Spleen (tissue), 11 donors: ENCODE measurements around the gene C10orf90. TPM values are rescaled to one million over a fixed set of nuclear protein-coding genes. Genes with fewer than 3 reads are reported as not detected.

ENCODE experiments used
- DNase-seq: peaks from one replicate; pipeline ENCODE4 v3.0.0-alpha.2; 2020
- H3K27ac ChIP-seq, 8 donors: fragments of 200-600 bp; sonication (generic) in 7 of 8; 1 replicate in 4 of 8; 2 replicates in 4 of 8; pipeline versions ENCODE4 v1.5.0 to v1.8.0; 2016 to 2021; ENCODE audit warnings: inconsistent platforms in 4 of 8, mild to moderate bottlenecking in 4 of 8, moderate library complexity in 1 of 8
- H3K27me3 ChIP-seq, 7 donors: fragments of 200-600 bp; sonication (generic) in 6 of 7; replicated peaks in 1 of 7; 1 replicate in 4 of 7; 2 replicates in 3 of 7; pipeline versions ENCODE4 v1.5.0 to v1.8.0; 2016 to 2021; ENCODE audit warnings: inconsistent platforms in 3 of 7, mild to moderate bottlenecking in 1 of 7
- H3K36me3 ChIP-seq, 6 donors: fragments of 200-600 bp; sonication (generic) in 5 of 6; 1 replicate in 4 of 6; 2 replicates in 2 of 6; pipeline versions ENCODE4 v1.5.0 to v1.8.0; 2016 to 2021; ENCODE audit warnings: inconsistent platforms in 2 of 6
- H3K4me1 ChIP-seq, 6 donors: fragments of 200-600 bp; sonication (generic) in 5 of 6; 1 replicate in 3 of 6; 2 replicates in 3 of 6; pipeline versions ENCODE4 v1.5.0 to v1.8.0; 2016 to 2021; ENCODE audit warnings: inconsistent platforms in 3 of 6
- H3K4me3 ChIP-seq, 8 donors: fragments of 200-600 bp; sonication (generic) in 7 of 8; 1 replicate in 4 of 8; 2 replicates in 4 of 8; pipeline versions ENCODE4 v1.5.0 to v1.8.0; 2016 to 2021; ENCODE audit warnings: inconsistent platforms in 4 of 8, mild to moderate bottlenecking in 4 of 8, moderate library complexity in 2 of 8
- H3K9me3 ChIP-seq, 8 donors: fragments of 200-600 bp; sonication (generic) in 7 of 8; 1 replicate in 4 of 8; 2 replicates in 4 of 8; pipeline versions ENCODE4 v1.5.0 to v1.8.0; 2016 to 2021; ENCODE audit warnings: inconsistent platforms in 4 of 8
- POLR2A ChIP-seq, 3 donors: fragments of 450-650 bp; IDR thresholded peaks; one replicate each; pipeline ENCODE4 v1.5.1; 2017; ENCODE audit warnings: antibody characterized with exemption in 3 of 3, mild to moderate bottlenecking in 1 of 3
- POLR2AphosphoS5 ChIP-seq, 3 donors: sonication (generic); formaldehyde crosslinking; IDR thresholded peaks; one replicate each; pipeline ENCODE4 v1.5.1; 2017; ENCODE audit warnings: antibody characterized with exemption in 3 of 3
- WGBS, 5 donors: extraction: QIAGEN DNeasy Blood & Tissue Kit in 3 of 5; methylation state at CpG; one replicate each; pipeline versions ENCODE4 v1.1.5 to v1.1.7; 2013 to 2018; 5-methylcytosine and 5-hydroxymethylcytosine counted together
- intact Hi-C: fragments of 100-400 bp; cut with DNase I; formaldehyde crosslinking; loops from one replicate; pipeline ENCODE4 v1.15.0; 2023; ENCODE audit warnings: low total_unique reads
- polyA plus RNA-seq, 3 donors: library from polyadenylated mRNA; stranded (reverse); fragments of 200-250 nt; gene quantifications; one replicate each; pipeline ENCODE4 v1.2.1, GENCODE V29; 2013
- total RNA-seq, 7 donors: library from RNA; depleted of rRNA in 3 of 7; stranded (reverse); fragments of >200 nt in 3 of 7; fragmentation: NEBNext Ultra II Directional in 4 of 7; extraction: Animal tissue kit (Norgen Biotek cat#: 25700) in 4 of 7; gene quantifications; one replicate each; pipeline versions ENCODE4 v1.1.0 to v1.2.1, GENCODE V29; 2016 to 2021
- TF ChIP-seq, protein P1 (sequence below), 11 experiments: fragments of 200-600 bp in 7 of 11; fragments of 450-650 bp in 4 of 11; sonication (generic) in 4 of 11; IDR thresholded peaks in 8 of 11; conservative IDR thresholded peaks in 3 of 11; 1 replicate in 7 of 11; 2 replicates in 4 of 11; pipeline versions ENCODE4 v1.4.0 to v1.8.0; 2016 to 2021; ENCODE audit warnings: antibody characterized with exemption in 11 of 11, inconsistent platforms in 4 of 11, mild to moderate bottlenecking in 1 of 11
- donor health status: healthy with polysubstance abuse.
- donor health status: DM: no; HTN: no; CAD: no; lungs with moderate emphysema.
- donor health status: DM: no; HTN: no; CAD: no.
- donor health status: Bipolar disorder and iron deficiency.
- donor health status: healthy.
- donor health status: DM: no; HTN: no; CAD: no.
- donor health status: DM: yes; HTN: yes; CAD: no.

The C10orf90 gene
- total and polyA plus RNA-seq, 10 donors: 0.05 to 0.06 TPM; not detected in 8

- DNase-seq: no peak
- Histone ChIP-seq H3K36me3 (no peaks in the 10 kb centered on the region), H3K27me3 (peaks cover 0 to 14% (median 0%) of the 10 kb centered on the region in 7 donors), H3K4me3 (no peak overlapping the region), H3K4me1 (no peaks in the 10 kb centered on the region), H3K27ac (no peak overlapping the region), H3K9me3 (no peaks in the 10 kb centered on the region)
- intact Hi-C loops: no loop called here
- no peak for TF ChIP-seq POLR2AphosphoS5 (IDR thresholded peaks at IDR 0.05)
- TF ChIP-seq, protein P1, sequence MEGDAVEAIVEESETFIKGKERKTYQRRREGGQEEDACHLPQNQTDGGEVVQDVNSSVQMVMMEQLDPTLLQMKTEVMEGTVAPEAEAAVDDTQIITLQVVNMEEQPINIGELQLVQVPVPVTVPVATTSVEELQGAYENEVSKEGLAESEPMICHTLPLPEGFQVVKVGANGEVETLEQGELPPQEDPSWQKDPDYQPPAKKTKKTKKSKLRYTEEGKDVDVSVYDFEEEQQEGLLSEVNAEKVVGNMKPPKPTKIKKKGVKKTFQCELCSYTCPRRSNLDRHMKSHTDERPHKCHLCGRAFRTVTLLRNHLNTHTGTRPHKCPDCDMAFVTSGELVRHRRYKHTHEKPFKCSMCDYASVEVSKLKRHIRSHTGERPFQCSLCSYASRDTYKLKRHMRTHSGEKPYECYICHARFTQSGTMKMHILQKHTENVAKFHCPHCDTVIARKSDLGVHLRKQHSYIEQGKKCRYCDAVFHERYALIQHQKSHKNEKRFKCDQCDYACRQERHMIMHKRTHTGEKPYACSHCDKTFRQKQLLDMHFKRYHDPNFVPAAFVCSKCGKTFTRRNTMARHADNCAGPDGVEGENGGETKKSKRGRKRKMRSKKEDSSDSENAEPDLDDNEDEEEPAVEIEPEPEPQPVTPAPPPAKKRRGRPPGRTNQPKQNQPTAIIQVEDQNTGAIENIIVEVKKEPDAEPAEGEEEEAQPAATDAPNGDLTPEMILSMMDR (IDR thresholded peaks at IDR 0.05 in 8 of 11, conservative IDR thresholded peaks at IDR 0.05 in 3 of 11): no peak
- TF ChIP-seq POLR2A (IDR thresholded peaks at IDR 0.05): no peak
- 73 to 86% (median 79%) methylated on average over 3 of the region's 3 CpGs for WGBS, 5 donors
Observed at GRCh38 chr10:126669168-126669567, 1.3 kb downstream of the C10orf90 start.

DNA sequence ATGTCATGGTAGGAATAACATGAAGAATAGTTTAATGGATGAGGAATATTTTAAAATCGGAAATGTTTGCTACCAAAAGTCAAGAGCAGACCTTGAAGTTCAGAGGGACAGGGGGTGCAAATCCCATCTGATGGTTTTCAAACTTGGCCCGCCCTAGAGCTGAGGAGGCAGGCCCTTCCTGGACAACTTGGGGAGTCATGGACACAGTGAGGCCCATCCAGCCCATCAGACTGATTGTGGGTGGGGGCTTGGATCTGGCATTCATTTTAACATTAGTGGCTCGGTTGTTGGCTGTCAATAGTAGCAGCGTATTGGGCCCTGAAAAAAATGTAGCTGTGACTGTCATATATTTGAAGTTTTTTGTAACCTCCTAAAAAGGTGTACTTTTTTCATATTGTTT, 2.0 kb downstream of the C10orf90 start:
- Histone ChIP-seq H3K4me1 (no peaks in the 10 kb centered on the region), H3K4me3 (no peak overlapping the region), H3K36me3 (no peaks in the 10 kb centered on the region), H3K9me3 (no peaks in the 10 kb centered on the region), H3K27me3 (peaks cover 0 to 20% (median 0%) of the 10 kb centered on the region in 7 donors), H3K27ac (no peak overlapping the region)
- WGBS, 5 donors: 82 to 92% (median 91%) methylated on average over 4 of the region's 4 CpGs
- no peak for DNase-seq
- TF ChIP-seq, protein P1 (IDR thresholded peaks at IDR 0.05 in 8 of 11, conservative IDR thresholded peaks at IDR 0.05 in 3 of 11): no peak
- TF ChIP-seq POLR2A (IDR thresholded peaks at IDR 0.05) (no peak), POLR2AphosphoS5 (IDR thresholded peaks at IDR 0.05) (no peak)
- intact Hi-C loops: no loop called here

GRCh38 chr10:126667568-126667967, 2.9 kb downstream of the C10orf90 start:
- TF ChIP-seq POLR2AphosphoS5 (IDR thresholded peaks at IDR 0.05) (no peak), POLR2A (IDR thresholded peaks at IDR 0.05) (no peak)
- TF ChIP-seq, protein P1 (IDR thresholded peaks at IDR 0.05 in 8 of 11, conservative IDR thresholded peaks at IDR 0.05 in 3 of 11): no peak
- Histone ChIP-seq H3K27ac (no peak overlapping the region), H3K9me3 (no peaks in the 10 kb centered on the region), H3K27me3 (peaks cover 0 to 29% (median 0%) of the 10 kb centered on the region in 7 donors), H3K36me3 (no peaks in the 10 kb centered on the region), H3K4me3 (no peak overlapping the region), H3K4me1 (no peaks in the 10 kb centered on the region)
- WGBS, 5 donors: 78 to 92% (median 89%) methylated on average over 3 of the region's 3 CpGs
- DNase-seq: no peak
- intact Hi-C loops: no loop called here

DNA sequence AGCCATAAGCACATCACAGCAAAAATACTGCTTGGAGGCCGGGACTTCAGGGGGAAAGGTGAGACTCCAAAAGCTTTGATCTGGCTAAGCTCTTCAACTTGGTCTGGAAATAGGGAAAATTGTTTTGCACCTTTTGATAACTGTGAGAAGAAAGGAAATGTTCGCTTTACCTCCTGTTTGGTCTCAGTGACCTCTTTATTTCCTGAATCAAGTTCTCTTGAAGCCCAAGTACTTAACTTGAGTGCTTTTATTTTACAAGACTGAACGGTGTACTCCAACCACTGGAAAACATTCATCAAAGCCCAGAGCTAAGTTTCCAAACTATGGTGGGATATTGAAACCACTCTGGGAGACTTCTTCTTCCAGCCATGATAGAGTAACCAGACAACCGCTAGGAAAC, 5.3 kb downstream of the C10orf90 start:
- Histone ChIP-seq H3K9me3 (no peaks in the 10 kb centered on the region), H3K27me3 (peaks cover 0 to 26% (median 0%) of the 10 kb centered on the region in 7 donors)
- WGBS, 5 donors: 56 to 69% (median 62%) methylated on average over 4 of the region's 4 CpGs

More for the DNA sequence above, 5.3 kb downstream of the C10orf90 start:
- no peak overlapping the region for H3K27ac ChIP-seq
- DNase-seq: no peak
- no peaks in the 10 kb centered on the region for H3K4me1 ChIP-seq
- no peaks in the 10 kb centered on the region for H3K36me3 ChIP-seq
- H3K4me3 ChIP-seq: no peak overlapping the region
- intact Hi-C loops: no loop called here
- TF ChIP-seq, protein P1 (IDR thresholded peaks at IDR 0.05 in 8 of 11, conservative IDR thresholded peaks at IDR 0.05 in 3 of 11): no peak
- TF ChIP-seq POLR2AphosphoS5 (IDR thresholded peaks at IDR 0.05) (no peak), POLR2A (IDR thresholded peaks at IDR 0.05) (no peak)
